Aorta (tissue), 5 donors: ENCODE data around the gene CHN2. TPM values are rescaled to one million over a fixed set of nuclear protein-coding genes. Genes with fewer than 3 reads are reported as not detected.

Experiments used
- ATAC-seq: fragments of 200-7000 bp; cut with Tn5 transposase; one replicate; pipeline ENCODE4 v1.9.1; 2022; ENCODE audit warnings: moderate library complexity; ENCODE audit not compliant: low FRiP score
- DNase-seq, 2 donors: peaks; one replicate each; pipeline ENCODE4 v3.0.0-alpha.2; 2020
- H3K27ac ChIP-seq, 2 donors: one replicate each; pipeline ENCODE4 v1.5.1; 2013; ENCODE audit warnings: low read length in 2 of 2, mild to moderate bottlenecking in 2 of 2, moderate library complexity in 2 of 2, control low read depth in 1 of 2, inconsistent platforms in 1 of 2, low read depth in 1 of 2
- H3K27me3 ChIP-seq, 2 donors: one replicate each; pipeline ENCODE4 v1.6.1; 2013; ENCODE audit warnings: control low read depth in 1 of 2, low read length in 1 of 2, mild to moderate bottlenecking in 1 of 2, moderate library complexity in 1 of 2; ENCODE audit not compliant: insufficient read depth in 2 of 2, control insufficient read depth in 1 of 2
- H3K36me3 ChIP-seq, 2 donors: one replicate each; pipeline ENCODE4 v1.6.1; 2013; ENCODE audit warnings: control low read depth in 1 of 2, low read length in 1 of 2, mild to moderate bottlenecking in 1 of 2; ENCODE audit not compliant: insufficient read depth in 2 of 2, control insufficient read depth in 1 of 2
- H3K4me1 ChIP-seq, 2 donors: one replicate each; pipeline ENCODE4 v1.6.1; 2013; ENCODE audit warnings: low read length in 2 of 2, control low read depth in 1 of 2, mild to moderate bottlenecking in 1 of 2, moderate library complexity in 1 of 2; ENCODE audit not compliant: insufficient read depth in 2 of 2, control insufficient read depth in 1 of 2
- H3K4me3 ChIP-seq, 2 donors: one replicate each; pipeline ENCODE4 v1.5.1; 2013; ENCODE audit warnings: low read length in 2 of 2, control low read depth in 1 of 2, mild to moderate bottlenecking in 1 of 2
- H3K9me3 ChIP-seq: one replicate; pipeline ENCODE4 v1.6.1; 2013; ENCODE audit warnings: mild to moderate bottlenecking, low read length; ENCODE audit not compliant: control insufficient read depth
- WGBS, 2 donors: extraction: QIAGEN DNeasy Blood & Tissue Kit; methylation state at CpG; one replicate each; pipeline ENCODE4 v1.1.7; 2013; 5-methylcytosine and 5-hydroxymethylcytosine counted together
- intact Hi-C, 2 donors: fragments of 100-400 bp; cut with DNase I; formaldehyde crosslinking; loops; one replicate each; pipeline versions ENCODE4 v1.14.2 to v1.15.0; 2022
- polyA plus RNA-seq, 2 donors: library from polyadenylated mRNA; stranded (reverse); fragments of 200-250 nt; gene quantifications; one replicate each; pipeline ENCODE4 v1.2.3, GENCODE V29; 2013
- total RNA-seq, 2 donors: library from RNA; stranded (reverse); fragmentation: NEBNext Ultra II Directional; extraction: Animal tissue kit (Norgen Biotek cat#: 25700); gene quantifications; one replicate each; pipeline ENCODE4 v1.2.1, GENCODE V29; 2021
- donor health status: healthy with polysubstance abuse.
- donor health status: Bipolar disorder and iron deficiency.
- donor health status: DM: no; HTN: no; CAD: no.
- donor health status: DM: no; HTN: no; CAD: no.
- donor health status: DM: yes; HTN: yes; CAD: no.

The CHN2 gene
- total and polyA plus RNA-seq, 4 donors, result 0.61 to 23.2 (median 14.8) TPM

DNA sequence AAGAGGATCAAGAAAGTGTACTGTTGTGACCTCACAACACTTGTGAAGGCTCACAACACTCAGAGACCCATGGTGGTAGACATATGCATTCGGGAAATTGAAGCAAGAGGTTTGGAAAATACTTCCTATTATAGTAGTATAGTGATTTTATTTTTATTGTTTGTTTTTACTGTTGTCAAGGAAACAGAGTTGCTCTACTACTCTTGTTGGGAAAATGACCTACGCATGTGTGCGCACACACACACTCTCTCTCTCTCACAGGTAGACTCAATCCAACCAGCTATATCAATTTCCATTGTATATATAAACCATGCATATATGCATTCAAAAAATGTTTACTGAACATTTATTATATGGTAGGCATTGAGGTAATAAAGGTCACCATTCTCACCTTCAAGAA is 305.4 kb downstream of the CHN2 start:
- H3K4me3 ChIP-seq, result no peak overlapping the region
- no peaks in the 10 kb centered on the region for H3K27me3 ChIP-seq
- no peak for ATAC-seq
- peaks cover 0 to 2% of the 10 kb centered on the region in 2 donors for H3K36me3 ChIP-seq
- peaks cover 0 to 4% of the 10 kb centered on the region in 2 donors for H3K4me1 ChIP-seq
- intact Hi-C loops, result no loop called here
- H3K9me3 ChIP-seq, result no peaks in the 10 kb centered on the region
- WGBS, 2 donors, result 95 to 97% methylated on average over 3 of the region's 3 CpGs
- no peak overlapping the region for H3K27ac ChIP-seq
- no peak for DNase-seq

DNA sequence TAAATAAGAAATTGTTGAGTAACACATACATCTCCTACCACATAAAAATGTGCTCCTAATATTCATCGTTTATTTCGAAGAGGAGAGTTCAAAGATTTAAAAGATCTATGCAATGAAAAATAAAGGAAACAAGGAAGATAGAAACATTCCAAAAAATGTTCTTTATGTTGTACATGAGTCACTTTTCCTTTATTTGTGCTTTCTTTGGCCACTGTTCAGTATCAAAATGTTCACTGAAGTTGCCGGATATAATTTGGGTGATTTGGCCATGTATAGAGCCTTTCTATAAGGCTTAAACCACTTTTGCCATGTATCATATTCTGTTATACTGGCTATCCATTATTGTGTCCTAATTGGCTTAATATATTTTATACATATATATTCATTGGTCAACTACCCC is 306.1 kb downstream of the CHN2 start:
- no peak for ATAC-seq
- no peaks in the 10 kb centered on the region for H3K27me3 ChIP-seq
- intact Hi-C loops, result no loop called here
- H3K4me1 ChIP-seq, result peaks cover 0 to 2% of the 10 kb centered on the region in 2 donors
- DNase-seq, result no peak
- no peak overlapping the region for H3K4me3 ChIP-seq
- no peak overlapping the region for H3K27ac ChIP-seq
- no peaks in the 10 kb centered on the region for H3K9me3 ChIP-seq
- peaks cover 0 to 2% of the 10 kb centered on the region in 2 donors for H3K36me3 ChIP-seq
- whole genome bisulfite sequencing, 2 donors, result 44 to 52% methylated on average over 3 of the region's 3 CpGs

DNA sequence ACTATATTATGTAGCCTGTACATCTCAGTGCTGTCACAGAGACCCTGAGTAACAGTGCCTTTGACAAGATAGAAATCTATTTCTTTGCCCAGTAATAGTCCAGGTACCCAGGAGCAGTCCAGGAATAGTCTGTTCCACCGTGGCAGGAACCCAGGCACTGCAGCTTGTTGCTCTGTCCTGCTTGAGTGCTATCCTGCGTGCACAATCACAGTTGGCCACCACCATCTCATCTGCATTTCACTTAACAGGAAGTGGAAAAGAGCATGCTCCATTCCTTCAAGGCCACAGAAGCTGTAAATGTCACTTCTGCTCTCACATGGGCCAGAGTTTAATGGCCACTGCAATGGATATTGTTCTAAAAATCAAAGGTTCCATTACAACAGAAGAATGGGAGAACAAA is 307.6 kb downstream of the CHN2 start:
- ATAC-seq, result no peak

DNA sequence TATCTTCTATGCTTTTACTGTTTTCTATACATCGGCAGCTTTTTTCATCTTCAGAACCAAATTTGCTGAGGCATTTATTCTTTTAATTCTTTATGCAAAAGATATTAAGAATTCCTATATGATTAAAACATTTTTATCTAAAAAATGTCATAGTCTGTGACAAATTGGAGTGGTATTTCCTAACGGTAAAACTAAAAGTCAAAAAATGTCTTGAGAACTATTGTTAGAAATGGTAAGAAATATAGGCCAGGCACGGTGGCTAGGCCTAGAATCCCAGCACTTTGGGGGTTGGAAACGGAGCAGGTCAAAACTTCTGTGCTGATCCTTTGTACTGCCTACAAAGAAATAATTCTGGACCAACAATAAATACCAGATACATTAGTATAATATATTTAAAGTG is 311.4 kb downstream of the CHN2 start:
- peaks cover 0 to 7% of the 10 kb centered on the region in 2 donors for H3K36me3 ChIP-seq
- 46 to 50% methylated on average over 4 of the region's 4 CpGs for WGBS, 2 donors

More for the DNA sequence above, 307.6 kb downstream of the CHN2 start:
- Histone ChIP-seq H3K36me3 (peaks cover 0 to 2% of the 10 kb centered on the region in 2 donors), H3K9me3 (no peaks in the 10 kb centered on the region), H3K27ac (no peak overlapping the region), H3K4me1 (peaks cover 0 to 2% of the 10 kb centered on the region in 2 donors), H3K27me3 (no peaks in the 10 kb centered on the region), H3K4me3 (no peak overlapping the region)
- intact Hi-C loops, result no loop called here
- WGBS, 2 donors, result 93 to 95% methylated on average over 2 of the region's 2 CpGs
- no peak for DNase-seq

DNA sequence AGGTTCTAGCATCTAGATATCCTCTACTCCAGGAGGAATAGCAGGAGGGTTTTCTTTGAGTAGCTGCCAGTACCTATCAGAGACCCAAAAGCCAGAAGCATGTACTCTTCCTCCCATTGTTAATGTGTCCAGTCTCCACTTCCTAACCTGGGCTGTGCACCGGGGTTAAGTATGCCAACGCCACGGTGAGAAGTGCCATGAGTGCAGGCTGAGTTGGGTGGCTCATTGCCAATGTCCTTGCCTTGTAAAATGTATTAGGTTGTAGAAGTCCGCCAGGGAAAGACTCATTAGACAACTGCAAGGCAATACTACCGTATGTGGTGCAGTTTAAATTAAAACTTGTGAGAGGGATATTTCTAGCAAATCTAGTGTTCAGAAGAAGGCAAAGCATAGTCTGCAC is 314.0 kb downstream of the CHN2 start:
- H3K9me3 ChIP-seq, result no peaks in the 10 kb centered on the region
- no peak for DNase-seq
- H3K36me3 ChIP-seq, result peaks cover 0 to 5% of the 10 kb centered on the region in 2 donors
- H3K4me3 ChIP-seq, result no peak overlapping the region
- H3K27me3 ChIP-seq, result no peaks in the 10 kb centered on the region
- WGBS, 2 donors, result 72 to 75% methylated on average over 5 of the region's 5 CpGs
- ATAC-seq, result no peak
- H3K27ac ChIP-seq, result no peak overlapping the region
- no peaks in the 10 kb centered on the region for H3K4me1 ChIP-seq
- intact Hi-C loops, result no loop called here

More for the DNA sequence above, 311.4 kb downstream of the CHN2 start:
- no peak for ATAC-seq
- Histone ChIP-seq H3K27me3 (no peaks in the 10 kb centered on the region), H3K9me3 (no peaks in the 10 kb centered on the region), H3K4me3 (no peak overlapping the region), H3K4me1 (no peaks in the 10 kb centered on the region), H3K27ac (no peak overlapping the region)
- intact Hi-C loops, result no loop called here
- DNase-seq, result no peak

DNA sequence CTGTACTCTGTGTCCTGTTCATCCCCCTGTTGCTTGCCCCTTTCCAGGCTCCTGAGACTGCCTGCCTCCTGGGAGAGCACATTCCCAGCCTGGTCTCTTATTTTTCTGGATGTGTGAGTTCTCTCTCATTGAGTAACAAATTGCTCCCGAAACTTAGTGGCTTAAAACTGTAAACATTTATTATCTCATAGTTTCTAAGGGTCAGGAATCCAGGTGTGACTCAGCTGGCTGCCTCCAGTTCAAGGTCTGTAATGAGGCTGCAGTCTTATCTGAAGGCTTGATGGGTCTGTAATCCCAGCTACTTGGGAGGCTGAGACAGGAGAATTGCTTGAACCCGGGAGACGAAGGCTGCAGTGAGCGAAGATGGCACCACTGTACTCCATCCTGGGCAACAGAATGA is 315.5 kb downstream of the CHN2 start:
- no peak overlapping the region for H3K4me3 ChIP-seq
- H3K27ac ChIP-seq, result no peak overlapping the region
- H3K36me3 ChIP-seq, result peaks cover 0 to 5% of the 10 kb centered on the region in 2 donors
- H3K9me3 ChIP-seq, result no peaks in the 10 kb centered on the region
- DNase-seq (no peak), ATAC-seq (no peak)
- no peaks in the 10 kb centered on the region for H3K4me1 ChIP-seq
- WGBS, 2 donors, result 96 to 98% methylated on average over 4 of the region's 4 CpGs
- intact Hi-C loops, result no loop called here
- no peaks in the 10 kb centered on the region for H3K27me3 ChIP-seq

DNA sequence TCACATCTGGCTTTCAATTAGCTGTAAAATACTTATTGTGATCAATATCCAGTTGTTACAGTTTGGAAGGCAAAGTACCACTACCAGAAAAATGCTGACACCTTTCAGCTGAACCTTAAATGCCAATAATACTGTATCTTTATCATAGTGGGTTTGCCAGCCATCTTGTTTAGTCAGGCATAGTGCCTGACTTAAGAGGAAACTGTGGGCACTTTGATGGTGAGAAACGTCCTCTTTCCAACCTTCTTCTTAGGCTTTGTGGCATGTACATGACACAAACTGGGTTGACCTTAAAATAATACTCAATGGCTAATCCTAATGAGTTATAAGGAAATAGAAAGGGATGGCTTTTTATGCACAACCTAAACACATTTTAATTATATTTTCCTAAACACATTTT is 316.8 kb downstream of the CHN2 start:
- Histone ChIP-seq H3K27me3 (peaks cover 0 to 1% of the 10 kb centered on the region in 2 donors), H3K4me3 (no peak overlapping the region), H3K36me3 (peaks cover 0 to 5% of the 10 kb centered on the region in 2 donors), H3K4me1 (no peaks in the 10 kb centered on the region), H3K27ac (no peak overlapping the region), H3K9me3 (no peaks in the 10 kb centered on the region)
- 4 to 7% methylated on average over 1 of the region's 1 CpG for WGBS, 2 donors
- DNase-seq (no peak), ATAC-seq (no peak)
- intact Hi-C loops, result no loop called here

DNA sequence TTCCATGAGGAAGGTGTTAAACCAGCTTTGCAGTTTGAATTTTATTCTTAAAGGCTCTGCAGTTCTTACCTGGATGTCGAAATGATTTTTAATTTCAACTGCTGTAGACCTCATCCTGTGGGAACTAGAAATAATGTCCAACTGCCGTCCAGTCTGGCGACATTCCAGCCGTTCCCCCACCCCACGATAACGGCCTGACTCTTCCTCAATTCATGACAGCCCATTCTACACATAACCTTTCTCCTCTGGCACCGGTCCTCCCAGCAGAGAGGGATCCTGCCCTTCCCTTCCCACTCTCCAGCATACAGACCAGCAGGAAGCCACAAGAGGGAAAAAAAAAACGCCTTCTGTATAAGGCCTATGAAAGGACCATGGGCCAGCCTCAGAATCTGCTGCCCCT is 317.3 kb downstream of the CHN2 start:
- intact Hi-C loops, result no loop called here
- Histone ChIP-seq H3K27ac (no peak overlapping the region), H3K36me3 (peaks cover 0 to 5% of the 10 kb centered on the region in 2 donors), H3K4me3 (no peak overlapping the region), H3K9me3 (no peaks in the 10 kb centered on the region), H3K4me1 (no peaks in the 10 kb centered on the region), H3K27me3 (peaks cover 0 to 1% of the 10 kb centered on the region in 2 donors)
- DNase-seq, result no peak
- ATAC-seq, result no peak
- WGBS, 2 donors, result 65 to 66% methylated on average over 8 of the region's 8 CpGs

DNA sequence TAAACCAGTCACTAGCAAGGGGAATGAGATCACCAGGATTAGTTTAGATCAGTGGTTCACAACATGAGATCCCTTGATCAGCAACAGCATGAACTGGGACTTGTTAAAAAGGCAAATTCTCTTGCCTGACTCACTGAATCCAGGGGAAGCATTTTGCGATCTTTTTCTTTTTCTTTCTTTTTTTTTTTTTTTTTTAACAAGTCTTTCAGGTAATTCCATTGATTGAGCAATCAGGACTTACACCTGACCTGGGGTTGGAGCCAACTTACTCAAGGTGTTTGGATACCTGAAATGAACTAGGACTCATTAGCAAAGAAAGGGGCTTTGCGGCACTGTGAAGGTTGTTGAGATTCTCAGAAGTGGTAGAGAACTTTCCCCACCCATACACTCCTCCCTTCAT is 321.9 kb downstream of the CHN2 start:
- no peak for ATAC-seq
- no peak overlapping the region for H3K4me3 ChIP-seq
- intact Hi-C loops, result no loop called here

More for the DNA sequence above, 321.9 kb downstream of the CHN2 start:
- H3K27me3 ChIP-seq, result peaks cover 0 to 1% of the 10 kb centered on the region in 2 donors
- 97 to 100% methylated on average over 2 of the region's 2 CpGs for WGBS, 2 donors
- no peak overlapping the region for H3K27ac ChIP-seq
- H3K9me3 ChIP-seq, result no peaks in the 10 kb centered on the region
- no peaks in the 10 kb centered on the region for H3K36me3 ChIP-seq
- no peak for DNase-seq
- no peaks in the 10 kb centered on the region for H3K4me1 ChIP-seq
